GM18511 (cell line): ENCODE results near the gene RAD51B.

Source experiments
- ATAC-seq: cut with Tn5 transposase; IDR thresholded peaks from one replicate; pipeline ENCODE4 v1.9.1; 2021; ENCODE audit warnings: mild to moderate bottlenecking, moderate library complexity; ENCODE audit not compliant: unreplicated experiment

Gene RAD51B

DNA sequence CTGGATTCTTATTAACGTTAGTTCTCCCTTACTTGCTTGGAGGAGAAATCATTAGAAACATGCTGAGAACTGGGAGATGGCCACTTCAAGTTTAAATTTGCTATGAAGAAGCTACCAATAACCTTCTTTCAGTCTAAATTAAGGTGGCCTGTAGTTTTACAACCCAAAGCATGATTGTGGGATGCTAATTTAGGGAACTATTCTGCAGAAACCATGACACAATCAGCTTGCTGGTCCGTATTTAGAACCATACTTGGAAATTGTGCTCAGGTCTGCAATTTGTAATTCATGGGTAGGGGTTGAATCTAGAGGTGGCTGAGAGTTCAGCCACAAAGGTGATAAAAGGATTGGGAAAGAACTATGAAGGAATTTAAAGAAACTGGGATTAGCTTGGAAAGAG, 405.7 kb downstream of the RAD51B start:
- no peak for ATAC-seq

DNA sequence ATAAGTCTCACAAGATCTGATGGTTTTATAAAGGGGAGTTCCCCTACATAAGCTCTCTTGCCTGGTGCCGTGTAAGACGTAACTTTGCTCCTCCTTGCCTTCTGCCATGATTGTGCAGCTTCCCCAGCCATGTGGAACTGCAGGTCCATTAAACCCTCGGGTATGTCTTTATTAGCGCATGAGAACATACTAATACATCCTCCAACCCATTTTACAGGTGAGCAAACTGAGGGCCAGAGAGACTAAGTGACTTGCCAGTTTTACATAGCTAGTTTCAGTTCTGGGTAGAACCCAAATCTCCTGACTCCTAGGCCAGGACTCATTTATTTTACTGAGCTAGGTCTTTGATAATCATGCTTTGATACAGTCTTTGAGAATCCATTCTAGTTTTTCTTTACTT, 406.9 kb downstream of the RAD51B start:
- ATAC-seq: no peak

DNA sequence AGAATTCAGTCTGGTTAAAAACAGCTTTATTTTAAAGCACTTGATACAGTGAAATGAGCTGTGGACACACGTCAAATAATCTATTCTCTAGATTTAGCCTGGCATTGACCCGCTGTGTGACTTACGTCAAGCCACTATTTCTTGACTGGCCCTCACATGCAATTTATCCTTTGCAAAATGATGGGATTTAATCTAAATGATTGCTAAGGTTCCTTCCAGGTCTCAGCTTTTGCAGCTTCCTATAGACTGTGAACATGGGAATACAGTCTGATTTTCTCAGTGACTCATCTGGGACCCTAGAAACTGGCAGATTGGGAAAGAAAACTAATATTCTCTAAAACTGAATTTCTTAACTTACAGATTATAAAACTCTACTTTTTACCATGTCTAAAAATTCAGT, 409.1 kb downstream of the RAD51B start:
- ATAC-seq: no peak

DNA sequence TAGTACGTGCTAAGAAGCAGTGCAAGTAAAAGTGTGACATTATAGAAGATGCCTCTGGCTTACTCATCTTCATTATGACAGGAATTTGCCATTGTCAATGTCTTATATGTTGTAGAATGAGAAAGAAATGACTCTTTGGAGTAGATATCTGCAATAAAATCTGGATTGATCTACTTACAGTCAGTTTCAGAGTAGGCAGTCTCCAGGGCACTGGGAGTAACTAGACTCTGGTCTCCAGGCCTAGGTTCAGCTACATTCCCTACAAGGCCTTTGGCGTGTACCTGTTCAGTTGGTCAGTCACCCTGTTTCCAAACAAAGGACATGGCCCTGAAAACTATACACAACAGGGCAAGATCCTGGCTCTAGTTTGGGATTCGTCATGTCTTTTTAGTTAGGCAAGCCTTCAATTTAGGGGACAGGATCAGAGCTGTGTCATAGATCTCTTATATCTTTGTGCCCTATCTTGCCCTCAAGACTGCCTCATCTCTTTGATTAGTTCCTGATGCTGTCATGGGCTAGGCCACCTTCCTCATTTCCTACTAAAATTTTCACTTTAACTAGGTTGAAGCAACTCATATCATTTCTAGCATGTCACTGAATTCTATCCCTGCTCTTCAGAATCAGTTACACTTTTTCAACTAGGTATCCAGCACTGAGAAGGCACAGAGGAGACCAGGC, 410.0 kb downstream of the RAD51B start:
- no peak for ATAC-seq

DNA sequence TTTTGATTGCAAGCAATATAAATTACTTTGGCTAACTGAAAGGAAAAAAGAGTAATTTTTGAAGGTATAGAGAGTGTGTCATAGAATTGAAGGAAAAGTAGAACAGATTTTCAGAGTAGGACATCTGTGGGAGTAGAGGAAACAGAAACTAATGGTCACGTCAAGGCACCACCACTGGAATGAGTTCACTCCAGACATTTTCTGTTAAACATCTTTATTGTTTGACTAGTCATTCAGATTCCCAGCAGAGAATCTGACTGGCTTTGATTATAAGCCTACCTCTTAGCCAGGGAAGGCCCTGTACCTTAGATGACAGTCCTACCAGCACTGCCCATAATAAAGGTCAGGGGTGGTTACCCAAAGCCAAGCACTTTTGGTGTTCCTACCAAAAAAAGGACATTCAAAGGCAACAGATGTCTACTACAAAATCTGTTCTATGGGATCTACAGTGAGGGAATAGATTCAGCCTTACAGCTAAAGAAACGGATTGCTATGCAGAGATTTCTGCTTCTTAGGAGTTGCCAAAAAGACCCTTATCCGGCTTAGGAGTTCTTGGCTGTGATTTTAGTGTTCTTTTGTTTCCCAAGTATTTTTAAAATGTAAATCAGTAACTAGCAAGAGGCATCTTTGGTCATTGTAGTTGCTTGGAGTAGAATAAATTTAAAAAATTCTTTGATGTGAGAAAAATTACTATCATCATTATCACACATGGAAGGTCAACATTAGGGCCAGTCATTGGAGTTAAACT, 410.8 kb downstream of the RAD51B start:
- no peak for ATAC-seq

DNA sequence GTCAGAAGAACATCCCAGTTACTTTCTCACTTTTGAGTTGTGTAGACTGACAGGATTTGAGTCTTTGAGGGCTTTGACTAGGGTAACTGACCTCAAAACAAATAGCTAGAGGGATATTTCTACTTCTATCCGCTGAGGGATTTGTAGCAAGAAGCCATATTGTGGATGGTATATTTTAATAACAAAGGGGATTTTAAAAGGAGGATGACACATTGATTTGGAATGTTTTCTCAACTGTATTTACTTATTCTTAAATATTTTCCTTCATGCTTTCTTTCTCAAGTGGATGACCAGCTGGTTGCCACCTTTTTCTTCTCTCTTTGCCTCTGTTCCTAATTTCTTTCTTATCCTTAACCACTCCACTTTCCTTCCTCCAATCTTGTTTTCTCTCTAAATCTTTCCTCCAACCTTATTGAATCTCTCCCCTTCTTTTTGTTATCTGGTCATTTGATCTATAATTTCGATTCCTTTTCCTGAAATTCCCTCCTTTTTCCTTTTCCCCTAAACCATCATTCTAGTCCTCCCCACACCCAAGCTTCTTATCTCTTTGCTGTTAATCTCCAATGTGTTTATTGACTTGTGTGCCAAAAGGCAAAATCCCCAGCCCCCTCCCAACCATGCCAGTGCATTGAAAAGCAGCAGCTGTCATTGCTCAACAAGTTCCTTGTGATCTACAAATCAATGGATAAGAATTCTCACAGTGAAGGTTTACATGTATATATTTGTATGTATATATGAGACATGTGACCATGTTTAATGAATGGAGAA, 411.6 kb downstream of the RAD51B start:
- ATAC-seq: no peak

DNA sequence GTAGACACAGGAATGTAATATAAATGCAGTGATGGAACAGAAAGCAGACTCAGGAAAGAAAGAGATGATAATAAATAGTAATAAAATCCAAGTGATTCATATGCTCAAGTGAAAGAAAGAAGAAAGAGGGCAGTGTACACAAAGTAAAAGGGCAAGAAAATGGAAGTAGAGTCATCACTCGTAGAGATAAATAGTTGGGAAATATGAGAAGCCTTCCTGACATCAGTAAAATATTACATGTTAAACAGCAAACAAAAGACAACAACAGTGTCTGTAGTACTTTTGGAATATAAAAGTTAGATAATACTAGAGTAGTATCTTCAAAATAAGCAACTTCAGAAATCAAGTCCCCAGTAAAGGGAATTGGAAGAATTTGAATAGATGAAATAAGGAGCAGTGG, 412.3 kb downstream of the RAD51B start:
- no peak for ATAC-seq

DNA sequence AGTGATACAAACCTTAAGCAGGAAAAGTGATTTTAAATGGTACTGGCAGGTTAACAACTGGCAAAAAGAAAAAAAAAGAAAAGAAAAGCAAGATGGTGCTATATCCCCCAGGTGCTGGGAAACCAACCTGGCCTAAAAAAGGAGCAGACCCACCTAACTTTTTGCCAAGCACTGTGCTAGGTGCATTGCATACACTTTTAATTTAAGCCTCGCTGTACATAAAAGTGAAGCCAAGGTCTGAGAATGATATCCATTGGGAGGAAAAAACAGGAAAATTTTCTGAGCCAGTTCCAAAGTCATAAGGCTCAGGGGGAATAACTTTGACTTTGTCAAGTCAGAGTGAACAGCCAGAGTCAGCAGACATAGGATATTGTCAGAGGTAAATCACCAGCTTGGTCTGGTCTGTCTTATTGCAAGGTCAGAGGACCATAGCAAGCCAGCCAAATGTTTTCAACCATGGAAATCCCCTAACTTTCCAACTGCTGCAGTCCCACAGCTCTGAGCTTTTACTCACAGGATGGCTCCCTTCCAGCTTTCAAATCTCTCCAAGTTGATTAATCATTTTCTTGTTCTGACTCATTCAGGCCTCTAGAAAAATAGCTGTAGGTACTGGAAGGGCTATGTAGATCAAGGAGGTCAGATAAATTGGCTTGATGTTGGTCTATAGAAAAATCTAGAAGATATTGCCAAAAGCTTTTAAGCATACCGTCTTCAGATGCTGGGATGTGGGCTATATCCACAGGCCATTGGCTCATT, 412.9 kb downstream of the RAD51B start:
- ATAC-seq: peak; percentile 95

DNA sequence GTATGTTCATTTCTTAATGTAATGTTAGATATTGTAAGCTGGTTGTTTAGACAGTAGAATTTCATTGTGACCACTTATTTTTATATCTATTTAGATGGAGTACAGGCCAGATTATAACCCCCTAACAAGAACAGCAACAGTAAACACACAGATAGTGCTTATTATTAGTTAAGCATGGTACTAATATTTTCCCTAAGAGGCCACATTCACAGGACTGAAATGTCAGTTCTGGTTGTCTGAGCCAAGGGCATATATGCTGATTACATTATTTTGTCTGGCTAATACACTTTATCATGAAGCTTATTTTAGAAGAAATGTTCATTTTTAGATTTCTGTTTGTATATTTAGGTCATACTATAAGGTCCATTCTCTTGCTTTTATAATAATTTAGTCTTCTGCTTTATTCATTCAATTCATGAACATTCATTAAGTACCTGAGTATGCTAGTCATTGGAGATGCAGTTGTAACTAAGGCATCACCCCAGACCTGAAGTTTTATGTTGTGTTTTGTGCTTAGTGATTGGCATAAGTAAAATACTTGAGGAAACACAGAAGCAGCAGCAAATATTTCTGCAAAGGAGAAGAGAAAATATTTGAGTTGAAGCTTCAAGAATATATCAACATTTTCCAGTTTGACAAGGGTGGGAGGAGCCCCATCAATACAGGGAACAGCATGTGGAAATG, 413.7 kb downstream of the RAD51B start:
- no peak for ATAC-seq

DNA sequence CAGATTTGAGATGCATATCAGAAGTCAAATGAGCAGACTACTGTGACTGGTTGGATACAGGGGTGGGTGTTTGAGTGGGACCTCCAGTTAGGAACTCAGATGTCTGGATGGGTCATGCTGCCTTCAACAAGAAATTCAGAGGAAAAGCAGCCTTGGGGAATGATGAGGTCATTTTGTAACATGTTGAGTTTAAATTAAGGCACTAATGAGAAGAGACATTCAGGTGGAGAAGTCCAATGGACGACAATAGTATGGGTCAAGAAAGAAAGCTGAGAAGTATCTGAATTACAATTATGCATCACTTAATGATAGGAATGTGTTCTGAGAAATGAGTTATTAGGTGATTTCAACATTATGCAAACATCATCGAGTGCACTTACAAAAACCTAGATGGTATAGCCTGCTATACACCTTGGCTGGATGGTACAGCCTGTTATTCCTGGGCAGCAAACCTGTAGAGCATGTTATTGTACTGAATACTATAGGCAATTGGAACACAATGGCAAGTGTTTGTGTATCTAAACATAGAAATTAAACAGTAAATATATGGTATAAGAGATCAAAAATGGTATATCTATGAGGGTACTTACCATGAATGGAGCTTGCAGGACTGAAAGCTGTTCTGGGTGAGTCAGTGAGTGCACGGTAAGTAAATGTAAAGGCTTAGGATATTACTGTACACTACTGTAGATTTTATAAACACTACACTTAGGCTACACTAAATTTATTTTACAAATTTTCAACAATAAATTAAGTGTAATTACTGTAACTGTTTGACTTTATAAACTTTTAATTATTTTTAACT, 414.7 kb downstream of the RAD51B start:
- no peak for ATAC-seq

DNA sequence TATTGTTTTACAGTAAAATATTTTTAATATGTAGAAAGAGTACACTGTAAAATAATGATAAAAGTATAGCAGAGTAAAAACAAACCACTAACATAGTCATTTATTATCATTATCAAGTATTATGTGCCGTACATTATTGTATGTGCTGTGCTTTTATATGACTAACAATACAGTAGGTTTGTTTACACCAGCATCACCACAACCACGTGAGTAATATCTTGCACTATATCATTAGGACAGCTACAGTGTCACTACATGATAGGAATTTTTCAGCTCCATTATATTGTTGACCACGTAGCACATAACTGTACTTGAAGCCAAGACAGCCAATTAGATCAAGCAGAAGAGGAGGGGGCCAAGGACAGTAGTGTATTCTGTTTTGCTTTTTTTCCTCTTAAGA, 415.4 kb downstream of the RAD51B start:
- ATAC-seq: no peak

DNA sequence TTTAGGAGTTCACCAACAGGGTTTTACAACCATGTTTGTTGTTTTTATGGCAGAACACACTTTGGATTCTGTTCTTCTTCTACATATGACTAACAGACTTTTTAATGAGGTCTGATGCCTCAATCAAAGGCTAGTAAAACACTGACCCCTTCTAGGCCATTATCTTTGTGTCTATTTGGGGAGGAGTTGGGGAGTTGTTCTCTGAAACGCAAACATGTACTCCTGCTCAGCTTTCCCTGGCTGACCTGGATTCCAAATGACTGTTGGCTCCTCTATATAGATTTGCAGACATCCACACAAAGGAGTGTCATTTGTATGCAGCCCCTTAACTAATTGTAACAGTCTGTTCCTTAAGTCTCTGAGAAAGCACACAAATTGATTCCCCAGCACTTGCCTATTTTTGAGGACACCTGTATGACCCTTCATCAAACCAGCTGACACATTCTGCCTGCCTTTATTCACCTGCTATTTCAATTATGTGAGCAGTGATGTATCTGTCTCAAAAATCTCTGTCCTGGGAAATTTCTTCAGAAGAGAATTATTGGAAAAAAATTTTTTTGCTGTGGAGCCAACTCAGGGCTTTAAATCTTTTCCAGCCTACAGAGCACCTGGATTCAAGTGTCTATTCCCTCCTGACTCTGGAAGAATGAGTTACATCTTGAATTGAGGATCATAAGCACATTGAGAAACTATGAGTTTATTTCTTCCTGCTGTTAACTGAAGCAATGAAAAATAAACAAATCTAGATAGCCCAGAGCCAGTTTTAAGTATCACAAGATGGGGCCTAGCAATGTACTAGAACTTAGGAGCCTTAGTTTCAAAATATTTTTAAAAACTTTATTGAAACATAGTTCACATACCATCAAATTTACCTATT, 417.2 kb downstream of the RAD51B start:
- ATAC-seq: no peak

DNA sequence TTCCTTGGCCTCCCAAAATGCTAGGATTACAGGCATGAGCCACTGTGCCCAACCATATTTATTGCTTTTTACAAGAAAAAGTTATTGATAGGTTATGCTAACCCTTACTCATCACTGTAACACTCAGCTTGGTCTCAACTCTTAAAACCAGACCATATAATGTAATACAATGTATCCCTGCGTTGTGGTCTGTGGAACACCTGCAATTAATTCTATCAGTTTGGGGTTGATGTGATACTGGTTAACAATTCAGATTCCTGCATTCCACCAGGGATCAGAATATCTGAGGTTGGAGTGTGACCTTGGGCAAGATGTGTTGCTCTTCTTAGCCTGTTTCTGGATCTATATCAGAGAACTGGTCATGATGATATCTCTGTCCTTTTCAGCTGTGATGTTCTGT, 419.0 kb downstream of the RAD51B start:
- no peak for ATAC-seq

DNA sequence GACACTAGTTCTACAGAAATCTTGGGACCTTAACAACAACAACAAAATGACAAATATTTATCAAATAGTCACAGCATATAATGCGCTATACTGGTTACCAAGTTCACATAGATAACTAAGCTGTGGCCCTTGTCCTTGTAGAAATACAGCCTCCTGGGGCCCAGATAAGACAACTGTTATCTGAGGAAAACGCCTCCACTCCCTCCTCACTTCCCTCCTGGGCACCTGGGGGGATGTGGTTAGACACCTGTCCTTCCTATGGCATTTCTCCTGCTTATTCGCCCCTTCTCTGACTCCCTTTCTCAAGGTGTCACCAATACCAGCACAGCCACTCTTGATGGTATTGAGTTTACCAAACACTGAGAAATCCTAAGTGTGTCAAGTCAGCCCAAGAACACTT, 419.4 kb downstream of the RAD51B start:
- no peak for ATAC-seq

DNA sequence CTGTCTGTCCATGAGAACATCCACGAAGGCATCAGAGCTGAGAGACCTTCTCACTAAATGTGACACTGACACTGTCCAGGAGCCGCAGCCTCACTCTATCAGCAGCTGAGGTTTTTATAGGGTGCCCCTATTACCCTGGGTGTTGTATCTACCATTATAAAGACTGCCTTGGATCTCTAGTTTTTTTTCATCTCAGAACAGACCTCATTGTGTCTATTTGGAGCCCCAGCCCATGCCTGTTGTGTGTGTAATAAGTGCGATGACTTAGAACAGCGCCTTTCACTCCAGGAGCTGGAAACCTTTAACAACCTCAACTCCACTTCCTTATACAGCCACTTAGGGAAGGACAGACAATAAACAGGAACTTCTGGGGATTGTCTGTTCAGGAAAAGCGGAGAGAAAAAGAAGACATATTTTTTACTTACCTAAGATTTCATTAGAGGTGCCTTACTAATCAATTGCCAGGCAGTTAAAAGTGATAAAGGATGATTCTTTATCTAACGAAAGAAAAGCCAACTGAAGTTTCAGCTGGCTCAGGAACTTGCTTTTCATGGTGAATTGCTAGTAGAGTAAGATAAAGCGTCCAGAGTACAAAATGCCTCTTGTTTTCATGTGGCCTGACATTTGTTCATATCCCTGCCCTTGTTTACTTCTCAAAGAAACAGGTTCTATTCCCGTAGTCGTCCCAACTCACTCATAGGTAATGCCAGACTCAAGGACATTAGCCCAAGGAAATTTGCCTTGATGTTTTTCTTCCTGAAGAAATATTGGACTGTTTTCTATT, 420.6 kb downstream of the RAD51B start:
- ATAC-seq: no peak

DNA sequence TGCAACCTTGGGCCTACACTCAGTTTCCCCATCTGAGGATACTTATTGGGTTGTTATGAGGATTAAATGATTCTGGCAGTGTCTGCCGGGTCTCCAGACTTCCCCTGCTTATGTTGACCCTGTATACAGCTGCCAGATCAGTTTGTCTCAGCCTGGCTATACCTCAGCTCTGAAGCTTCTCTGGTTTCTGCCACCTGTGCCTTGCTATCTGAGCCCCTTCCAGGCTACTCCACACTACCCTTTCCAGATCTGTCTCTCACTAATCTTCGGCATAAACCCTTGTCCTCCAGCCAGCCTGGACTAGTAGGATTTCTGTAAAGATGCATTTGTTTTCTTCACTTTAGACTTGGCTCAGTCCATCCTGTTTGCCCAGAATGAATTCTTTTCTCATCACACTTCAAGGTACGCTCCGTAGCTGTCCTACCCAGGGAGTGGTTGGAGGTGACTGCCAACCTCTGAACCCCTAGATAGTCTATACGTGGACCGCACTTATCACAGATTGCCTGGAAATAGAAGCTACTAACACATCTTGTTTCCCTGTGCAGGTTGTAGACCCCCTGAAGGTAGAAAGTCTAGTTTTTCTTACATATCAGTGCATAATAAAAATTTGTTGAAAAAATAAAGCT, 422.4 kb downstream of the RAD51B start:
- ATAC-seq: no peak

DNA sequence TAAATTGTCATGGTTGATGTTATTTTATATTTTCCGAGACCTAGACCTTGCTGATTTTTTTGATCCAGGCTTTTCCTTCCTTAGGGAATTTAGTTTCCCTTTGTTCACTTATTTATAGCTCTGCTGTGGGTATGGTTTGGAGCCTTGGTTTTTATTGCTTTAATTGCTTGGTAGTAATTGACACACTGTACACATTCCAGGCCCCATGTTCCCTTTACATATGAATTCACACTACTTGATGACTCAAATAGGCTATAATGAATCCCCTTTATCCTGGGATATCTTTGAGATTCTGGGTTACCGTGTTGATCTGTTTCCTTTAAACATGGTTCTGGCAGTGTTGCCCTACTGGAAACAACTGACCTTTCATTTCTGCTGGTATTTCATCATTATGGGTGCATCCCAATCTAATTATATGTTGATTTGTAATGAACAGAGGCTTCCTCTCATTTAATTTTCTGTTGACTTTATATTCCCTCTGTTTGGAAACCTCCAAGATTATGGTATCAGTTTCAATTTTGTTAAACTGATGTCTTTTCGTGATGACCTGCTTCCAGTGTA, 424.0 kb downstream of the RAD51B start:
- ATAC-seq: no peak
